Ramos (cell line): ENCODE measurements around the gene ENTREP3.
"Not testable (repeated sequence)": the region's sequence is repeated elsewhere in the genome, so short reads cannot be mapped to it uniquely, and the experiment has no call there.

ENCODE experiments used
- in situ Hi-C: fragments of 300-500 bp; cut with MboI; formaldehyde crosslinking; loops from one replicate; pipeline ENCODE4 v1.14.3; 2022; ENCODE audit warnings: low sequenced_read_pairs; ENCODE audit not compliant: unreplicated experiment

The ENTREP3 gene

DNA sequence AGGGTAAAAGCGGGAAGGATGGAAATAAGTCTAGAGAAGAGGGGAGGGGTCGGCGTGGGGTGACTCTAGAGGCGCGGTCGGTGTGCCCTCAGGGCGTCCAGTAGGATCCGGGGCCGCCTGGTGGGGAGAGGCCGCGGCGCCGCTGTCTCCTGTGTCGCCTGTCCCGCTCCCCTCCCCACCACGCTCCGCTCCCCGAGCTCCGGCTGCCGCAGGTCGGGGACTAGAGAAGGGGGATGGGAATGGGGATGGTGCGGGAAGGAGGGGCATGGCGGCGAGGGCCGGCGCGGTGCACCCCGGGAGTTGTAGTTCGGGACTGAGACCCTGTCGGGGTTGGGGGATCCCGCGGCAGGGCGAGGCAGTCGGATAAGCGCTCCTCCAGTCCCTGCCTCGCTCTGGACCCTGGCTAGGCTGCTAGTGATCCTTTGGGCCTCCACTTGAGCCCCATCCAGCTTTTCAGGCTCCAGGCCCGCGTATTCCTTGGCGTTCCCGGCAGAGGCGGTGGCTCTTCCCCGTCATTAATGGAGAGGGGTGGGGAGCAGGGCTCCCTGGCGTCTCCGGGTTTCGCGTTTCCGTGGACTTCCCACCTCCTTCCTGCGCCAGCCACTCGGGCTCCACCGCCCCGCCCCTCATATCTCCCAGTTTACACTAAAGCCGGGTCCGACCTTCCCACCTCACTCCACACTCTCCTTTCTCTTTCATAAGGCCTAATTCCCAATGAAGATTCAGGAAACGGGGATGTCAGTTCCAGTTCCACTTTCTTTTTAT lies at the start of gene ENTREP3:
Gene ENTREP3 (minus strand): TSS at position 241 of the 765 bp plus-strand sequence. CDS start 606 bp downstream, outside the sequence.
- in situ Hi-C loops = no loop called here

DNA sequence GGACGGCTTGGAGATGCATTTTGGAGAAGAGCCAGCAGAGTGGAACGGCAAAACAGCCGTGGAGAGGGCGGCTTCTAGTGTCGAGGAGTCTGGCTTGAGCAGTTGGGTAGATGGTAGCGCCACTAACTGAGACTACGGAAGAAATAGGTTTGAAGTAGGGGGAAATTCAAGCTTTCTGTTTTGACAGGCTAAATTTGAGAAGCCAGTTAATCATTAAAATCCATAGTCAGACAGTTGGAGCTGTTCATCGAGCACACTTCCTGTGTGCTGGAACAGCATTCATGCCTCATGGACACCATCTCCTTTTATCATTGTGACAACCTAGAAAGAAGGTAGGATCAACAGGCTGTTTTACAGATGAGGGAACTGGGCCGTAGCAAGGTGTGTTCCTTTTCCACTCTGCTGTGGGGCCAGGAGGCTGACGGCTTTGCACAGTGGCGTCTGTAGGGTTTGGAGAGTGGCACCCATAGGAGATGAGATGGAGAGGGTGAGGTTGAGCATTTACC lies 49.3 kb upstream of the ENTREP3 start:
- in situ Hi-C loops = no loop called here

DNA sequence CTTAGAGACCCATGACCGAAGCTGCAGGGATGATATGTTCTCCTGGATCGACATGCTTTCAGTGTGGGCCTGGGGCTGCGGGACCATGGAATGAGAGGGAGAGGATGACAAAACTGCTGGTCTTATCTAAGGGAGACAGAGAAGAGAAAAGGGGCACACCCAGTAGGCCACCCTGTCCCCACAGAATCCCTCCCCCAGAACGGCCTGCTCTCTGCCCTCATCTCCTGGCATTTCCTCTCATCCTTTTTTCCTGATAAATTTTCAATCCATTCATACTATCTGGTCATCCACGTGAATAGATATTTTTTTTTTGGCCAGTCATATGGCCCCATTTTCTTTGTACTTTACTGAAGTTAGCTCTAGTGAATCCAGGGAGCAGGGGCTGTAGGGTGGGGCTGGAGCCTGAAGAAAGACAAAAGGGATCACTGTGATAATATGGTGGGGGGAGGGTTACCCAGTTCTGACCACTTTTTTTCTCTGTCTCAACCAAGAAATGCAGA lies 46.1 kb upstream of the ENTREP3 start, which contains the start of gene PKLR:
Gene PKLR (minus strand): TSS at position 97 of the 500 bp plus-strand sequence. CDS start 43 bp downstream, at position 54.
- in situ Hi-C loops = no loop called here

- in situ Hi-C loops = no loop called here
These were observed 45.5 kb upstream of the ENTREP3 start for GRCh38 chr1:155300553-155301329.

GRCh38 chr1:155300024-155300423 lies 44.7 kb upstream of the ENTREP3 start:
- in situ Hi-C loops = no loop called here

DNA sequence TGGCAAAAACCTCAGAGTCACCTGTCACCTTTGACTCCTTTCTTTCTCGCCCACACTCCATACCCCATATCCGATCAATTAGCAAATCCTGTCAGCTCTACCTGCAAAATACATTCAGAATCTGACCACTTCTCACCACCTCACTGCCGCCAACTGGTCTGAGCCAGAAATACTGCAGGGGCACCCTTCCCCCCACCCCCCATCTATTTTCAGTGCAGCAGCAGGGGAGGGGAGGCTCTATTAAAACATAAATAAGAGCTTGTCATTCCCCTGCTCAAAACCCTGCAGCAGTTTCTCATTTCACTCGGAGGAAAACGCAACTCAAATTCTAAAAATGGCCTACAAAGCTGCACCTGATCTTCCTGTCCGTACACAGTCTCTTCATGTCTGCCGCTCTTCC lies 42.1 kb upstream of the ENTREP3 start:
- in situ Hi-C loops = no loop called here

DNA sequence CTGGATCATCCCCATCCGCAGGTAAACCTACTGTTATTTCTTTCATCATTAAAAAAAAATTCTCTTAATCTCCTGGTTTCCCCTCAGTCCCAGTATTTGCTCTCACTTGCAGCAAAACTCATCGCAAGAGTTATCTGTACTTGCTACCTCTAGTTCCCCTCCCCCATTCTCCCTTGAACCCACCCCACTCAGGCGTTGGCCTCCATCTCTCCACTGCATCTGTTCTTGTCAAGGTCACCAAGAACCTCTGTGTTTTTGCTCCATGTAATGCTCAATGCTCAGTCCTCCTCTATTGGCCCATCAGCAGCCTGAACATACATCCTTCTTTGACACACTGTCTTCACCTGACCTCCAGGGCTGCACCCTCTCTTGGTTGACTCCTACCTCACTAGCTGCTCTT lies 41.4 kb upstream of the ENTREP3 start:
- in situ Hi-C loops = no loop called here

GRCh38 chr1:155295942-155296267 lies 40.6 kb upstream of the ENTREP3 start:
- in situ Hi-C loops = no loop called here

- in situ Hi-C loops = no loop called here
These were observed 40.1 kb upstream of the ENTREP3 start for GRCh38 chr1:155295183-155295941.

DNA sequence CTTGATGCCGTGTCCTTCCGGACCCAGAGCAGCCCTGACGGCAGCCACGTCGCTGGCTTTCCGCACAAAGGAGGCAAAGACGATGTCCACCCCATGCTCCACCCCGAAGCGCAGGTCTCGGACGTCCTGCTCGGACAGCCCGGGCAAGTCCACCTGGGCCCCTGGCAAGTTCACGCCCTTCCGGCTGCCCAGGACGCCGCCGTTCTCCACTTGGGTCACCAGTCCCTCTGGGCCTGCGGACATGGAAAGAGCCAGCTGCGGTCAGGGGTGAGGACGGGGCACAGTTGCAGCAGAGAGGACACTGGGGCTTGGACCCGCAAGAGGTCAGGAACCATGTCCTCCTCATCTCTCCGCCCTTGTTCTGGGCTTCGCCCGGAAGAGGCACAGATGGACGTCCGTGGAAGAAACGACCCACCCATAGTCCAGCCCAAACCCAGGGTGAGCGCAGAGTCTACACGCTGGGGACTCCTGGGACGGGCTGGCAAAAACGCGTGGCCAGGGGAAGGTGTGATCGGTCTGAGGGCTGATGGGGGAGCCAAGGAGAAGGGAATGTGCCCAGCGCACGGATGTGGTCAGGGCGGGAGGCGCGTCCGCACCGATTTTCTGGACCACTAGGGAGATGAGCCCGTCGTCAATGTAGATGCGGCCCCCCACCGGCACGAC lies 39.4 kb upstream of the ENTREP3 start:
- in situ Hi-C loops = no loop called here

DNA sequence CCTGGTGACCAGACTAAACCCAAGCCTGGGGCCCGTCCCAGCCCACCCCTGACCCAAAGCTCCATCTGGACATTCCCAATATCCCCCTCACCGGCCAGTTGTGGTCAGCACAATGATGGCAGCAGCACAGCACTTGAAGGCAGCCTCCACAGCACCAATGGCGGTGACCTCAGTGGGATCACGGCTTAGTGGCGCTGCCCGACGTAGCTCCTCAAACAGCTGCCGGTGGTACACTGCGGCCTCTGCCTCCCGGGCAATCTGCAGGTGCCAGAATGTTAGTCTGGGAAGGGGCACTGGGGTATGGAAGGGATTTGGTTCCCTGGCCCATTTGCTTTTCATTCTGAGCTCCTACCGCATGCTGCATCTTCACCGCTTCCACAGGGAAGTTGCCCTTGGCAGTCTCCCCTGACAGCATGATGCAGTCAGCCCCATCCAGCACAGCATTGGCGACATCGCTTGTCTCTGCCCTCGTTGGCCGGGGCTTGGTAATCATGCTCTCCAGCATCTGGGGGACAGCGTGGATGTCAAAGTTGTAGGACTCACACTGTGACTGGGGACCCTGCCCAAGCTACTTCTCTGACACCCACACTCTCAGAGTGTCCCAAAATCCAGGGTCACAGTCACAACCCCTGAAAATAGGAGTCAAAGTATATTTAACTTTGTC lies 37.9 kb upstream of the ENTREP3 start:
- in situ Hi-C loops = no loop called here

DNA sequence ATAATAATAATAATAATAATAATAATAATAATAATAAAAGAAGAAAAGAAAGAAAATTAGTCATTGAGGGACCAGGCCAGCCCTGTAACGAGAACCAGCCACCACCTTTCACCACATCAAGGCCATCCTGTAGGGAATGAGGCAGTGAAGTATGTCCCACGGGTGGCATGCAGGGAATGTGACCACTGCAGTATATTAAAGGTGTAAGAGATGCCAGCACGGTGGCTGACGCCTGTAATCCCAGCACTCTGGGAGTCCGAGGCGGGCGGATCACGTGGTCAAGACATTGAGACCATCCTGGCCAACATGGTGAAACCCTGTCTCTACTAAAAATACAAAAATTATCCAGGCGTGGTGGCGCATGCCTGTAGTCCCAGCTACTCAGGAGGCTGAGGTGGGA lies 35.7 kb upstream of the ENTREP3 start:
- in situ Hi-C loops = not testable (repeated sequence)

- in situ Hi-C loops = no loop called here
These were observed 32.8 kb upstream of the ENTREP3 start for GRCh38 chr1:155287987-155288543.

- in situ Hi-C loops = no loop called here
These were observed 31.3 kb upstream of the ENTREP3 start for GRCh38 chr1:155286544-155286943.

GRCh38 chr1:155285631-155286044 lies 30.4 kb upstream of the ENTREP3 start:
- in situ Hi-C loops = no loop called here

- in situ Hi-C loops = no loop called here
These were observed 29.8 kb upstream of the ENTREP3 start for GRCh38 chr1:155285063-155285462.

DNA sequence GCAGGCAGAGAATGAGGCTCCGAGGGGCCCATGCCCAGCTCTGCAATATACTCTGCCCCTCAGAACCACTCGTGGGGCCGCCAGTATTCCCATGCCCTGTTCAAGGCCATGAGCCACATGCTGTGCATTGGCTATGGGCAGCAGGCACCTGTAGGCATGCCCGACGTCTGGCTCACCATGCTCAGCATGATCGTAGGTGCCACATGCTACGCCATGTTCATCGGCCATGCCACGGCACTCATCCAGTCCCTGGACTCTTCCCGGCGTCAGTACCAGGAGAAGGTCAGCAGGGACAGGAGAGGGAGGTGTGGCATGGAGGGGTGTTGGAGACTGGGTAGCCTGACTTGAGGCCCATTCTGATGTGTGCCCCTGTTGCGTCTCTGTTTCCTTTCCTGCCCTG lies 29.2 kb upstream of the ENTREP3 start:
- in situ Hi-C loops = no loop called here

GRCh38 chr1:155282488-155283091 lies 27.3 kb upstream of the ENTREP3 start:
- in situ Hi-C loops = no loop called here

DNA sequence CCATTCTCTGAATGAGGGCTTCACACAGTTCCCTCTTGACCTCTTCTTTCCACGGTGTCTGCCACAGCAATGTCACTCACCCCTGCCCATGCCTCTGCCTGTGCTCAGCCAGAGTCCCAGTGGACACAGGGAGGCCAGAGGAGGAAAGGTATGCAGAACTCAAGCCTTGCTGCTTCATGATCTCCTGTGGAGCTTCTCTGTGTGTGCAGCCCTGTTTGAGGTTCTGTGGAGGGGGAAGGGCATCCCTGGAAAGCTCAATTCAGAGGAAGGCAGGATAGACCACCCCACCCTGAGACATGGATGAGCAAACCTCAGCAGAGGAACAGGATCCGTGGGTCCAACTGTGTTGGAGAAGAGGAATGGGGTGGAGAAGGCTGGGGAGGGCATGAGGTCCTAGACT lies 24.0 kb upstream of the ENTREP3 start:
- in situ Hi-C loops = no loop called here
